GM21717 (cell line): ENCODE measurements around the gene ACOX3.
"Not testable (repeated sequence)": the region's sequence is repeated elsewhere in the genome, so short reads cannot be mapped to it uniquely, and the experiment has no call there.

Experiments
- ATAC-seq: cut with Tn5 transposase; IDR thresholded peaks from one replicate; pipeline ENCODE4 v1.9.1; 2021; ENCODE audit warnings: mild to moderate bottlenecking, moderate library complexity; ENCODE audit not compliant: unreplicated experiment

The ACOX3 gene

DNA sequence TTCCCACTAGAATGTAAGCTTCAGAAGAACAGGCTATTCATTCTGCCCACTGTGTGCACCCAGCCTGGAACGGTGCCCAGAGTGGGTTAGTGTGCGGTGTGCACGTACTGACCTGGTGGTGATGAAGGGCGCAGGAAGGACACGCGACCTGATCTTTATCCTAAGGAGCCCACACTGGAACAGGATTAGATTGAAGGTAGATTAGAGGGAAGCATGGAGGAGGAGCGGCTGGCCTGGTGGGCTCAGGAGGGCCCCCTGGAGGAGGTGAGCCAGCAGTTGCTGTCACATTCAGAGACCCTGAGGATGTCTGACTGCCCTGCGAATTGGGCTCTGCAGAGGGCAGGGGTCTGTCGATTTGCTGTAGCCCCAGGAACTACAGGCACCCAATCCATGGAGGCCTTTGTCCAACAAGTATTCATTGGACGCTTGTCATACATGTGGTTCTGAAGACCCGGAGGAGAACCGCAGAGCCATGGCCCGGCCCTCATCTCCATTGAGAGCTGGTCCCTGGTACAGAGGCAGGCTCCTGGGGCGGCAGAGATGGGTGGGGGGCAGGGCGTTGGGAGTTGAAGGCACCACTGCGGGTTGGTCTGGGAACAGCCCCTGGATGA lies 97.8 kb downstream of the ACOX3 start:
- ATAC-seq, result no peak

DNA sequence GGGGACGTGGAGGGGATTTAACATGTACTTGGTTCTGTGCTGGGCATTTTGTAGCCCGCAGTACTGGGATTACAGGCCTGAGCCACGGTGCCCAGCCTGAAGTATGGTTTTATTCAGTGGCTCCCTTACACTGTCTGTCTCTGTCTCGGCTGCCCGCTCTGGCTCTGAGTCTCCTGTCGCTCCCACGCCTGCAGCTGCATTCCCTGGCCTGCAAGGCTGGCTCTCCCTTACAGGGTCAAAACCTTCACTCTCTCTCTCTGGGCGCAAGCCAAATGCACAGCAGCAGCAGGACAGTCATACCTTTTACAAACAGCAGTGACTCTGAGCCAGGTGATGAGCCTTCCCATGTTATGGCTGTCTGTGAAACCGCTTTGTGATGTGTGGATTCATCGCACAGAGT lies 98.8 kb downstream of the ACOX3 start:
- ATAC-seq, result no peak

DNA sequence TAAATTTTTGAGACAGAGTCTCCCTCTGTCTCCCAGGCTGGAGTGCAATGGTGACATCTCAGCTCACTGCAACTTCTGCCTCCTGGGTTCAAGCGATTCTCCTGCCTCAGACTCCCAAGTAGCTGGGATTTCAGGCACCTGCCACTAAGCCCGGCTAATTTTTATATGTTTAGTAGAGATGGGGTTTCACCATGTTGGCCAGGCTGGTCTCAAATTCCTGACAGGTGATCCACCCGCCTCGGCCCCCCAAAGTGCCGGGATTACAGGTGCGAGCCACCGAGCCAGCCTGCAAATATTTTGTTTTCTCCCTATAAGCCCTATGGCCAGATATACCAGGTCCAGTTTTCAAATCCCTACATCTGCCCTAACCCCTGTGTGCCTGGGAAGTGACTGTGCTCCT lies 99.2 kb downstream of the ACOX3 start:
- ATAC-seq, result not testable (repeated sequence)

DNA sequence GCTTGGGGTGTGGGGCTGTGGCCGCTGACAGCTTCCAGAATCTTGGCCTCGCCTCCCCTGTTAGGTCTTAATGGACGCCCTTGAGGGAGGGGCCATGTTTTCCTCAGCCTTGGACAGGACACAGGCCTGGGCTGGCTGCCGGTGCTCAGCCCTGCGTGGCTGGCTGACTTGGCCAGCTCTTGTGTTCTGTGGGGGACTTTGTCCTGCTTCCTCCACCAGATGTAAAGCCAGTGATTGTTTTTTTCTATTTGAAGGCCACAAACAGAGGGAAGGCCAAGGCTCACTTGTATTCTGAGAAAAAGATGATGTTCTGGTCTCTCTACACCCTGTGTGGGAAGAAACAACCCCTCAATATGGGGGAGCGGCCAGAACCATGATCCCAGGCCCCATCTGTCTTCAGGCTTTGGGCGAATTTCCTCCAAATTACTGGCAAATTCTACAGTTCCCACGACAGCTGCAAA lies 99.7 kb downstream of the ACOX3 start:
- ATAC-seq, result no peak

DNA sequence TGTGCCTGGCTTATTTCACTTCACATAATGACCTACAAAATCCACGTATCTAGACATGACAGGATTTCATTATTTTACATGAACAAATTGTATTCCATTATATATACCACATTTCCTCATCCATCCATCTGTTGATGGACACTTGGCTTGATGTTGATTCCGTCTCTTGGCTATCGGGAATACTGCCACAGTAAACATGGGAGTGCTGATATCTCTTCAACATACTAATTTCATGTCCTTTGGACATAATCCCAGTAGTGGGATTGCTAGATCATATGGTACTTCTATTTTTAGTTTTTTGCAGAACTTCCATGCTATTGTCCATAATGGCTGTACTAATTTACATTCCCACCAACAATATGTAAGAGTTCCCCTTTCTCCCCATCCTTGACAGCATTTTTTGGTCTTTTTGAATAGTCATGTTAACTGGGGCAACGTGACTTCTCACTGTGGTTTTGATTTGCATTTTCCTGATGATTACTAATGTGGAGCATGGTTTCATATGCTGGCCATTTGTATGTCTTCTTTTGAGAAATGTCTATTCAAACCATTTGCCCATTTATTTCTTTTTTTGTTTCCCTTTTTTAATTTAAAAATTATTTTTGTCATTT lies 102.1 kb downstream of the ACOX3 start:
- ATAC-seq, result no peak

DNA sequence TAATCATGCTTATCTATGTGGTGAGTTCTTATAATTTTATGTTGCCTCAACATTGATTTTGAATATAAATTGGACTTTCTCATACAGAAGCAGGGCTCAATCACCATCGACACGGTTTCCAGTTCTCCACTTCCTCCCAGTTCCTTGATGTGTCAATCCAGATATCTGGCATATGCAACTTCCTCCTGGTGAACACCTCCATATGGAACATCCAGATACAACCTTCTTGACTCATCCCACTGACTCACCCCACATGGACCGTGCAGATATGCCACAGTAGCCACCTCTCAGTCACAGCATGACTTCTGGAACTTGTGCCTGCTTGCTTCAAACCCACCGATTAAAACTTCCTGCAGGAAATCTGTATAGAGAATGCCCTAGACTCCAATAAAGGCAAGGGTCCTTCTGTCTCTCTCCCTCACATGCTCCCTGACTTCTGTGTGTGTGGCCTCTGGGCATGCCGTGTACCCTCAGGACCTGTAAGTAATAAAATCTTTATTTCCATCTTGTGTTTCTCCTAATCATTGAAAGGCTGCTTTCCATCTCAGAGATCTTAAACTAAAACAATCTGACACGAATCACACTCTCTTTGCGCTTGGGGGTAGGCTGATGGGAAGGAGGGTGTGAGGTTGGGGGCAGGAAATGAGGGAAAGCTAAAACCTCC lies 104.0 kb downstream of the ACOX3 start:
- no peak for ATAC-seq

DNA sequence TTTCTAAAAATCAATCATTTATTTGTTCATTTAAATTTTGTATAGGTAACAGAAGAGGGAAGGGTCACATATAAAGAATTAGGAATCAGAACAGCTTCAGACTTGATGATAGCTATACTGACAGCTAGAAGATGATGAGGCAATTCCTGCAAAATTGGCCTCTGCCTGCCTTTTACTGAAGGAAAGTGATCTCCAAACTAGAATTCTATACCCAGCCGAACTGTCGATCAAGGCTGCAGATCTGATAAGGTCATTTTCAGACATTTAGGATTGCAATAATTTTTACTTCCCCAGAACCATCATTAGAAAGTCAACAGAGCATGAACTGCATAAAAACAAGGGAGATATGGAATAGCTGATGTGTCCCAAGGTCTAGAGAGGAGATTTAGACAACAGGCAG lies 104.7 kb downstream of the ACOX3 start:
- ATAC-seq, result no peak

DNA sequence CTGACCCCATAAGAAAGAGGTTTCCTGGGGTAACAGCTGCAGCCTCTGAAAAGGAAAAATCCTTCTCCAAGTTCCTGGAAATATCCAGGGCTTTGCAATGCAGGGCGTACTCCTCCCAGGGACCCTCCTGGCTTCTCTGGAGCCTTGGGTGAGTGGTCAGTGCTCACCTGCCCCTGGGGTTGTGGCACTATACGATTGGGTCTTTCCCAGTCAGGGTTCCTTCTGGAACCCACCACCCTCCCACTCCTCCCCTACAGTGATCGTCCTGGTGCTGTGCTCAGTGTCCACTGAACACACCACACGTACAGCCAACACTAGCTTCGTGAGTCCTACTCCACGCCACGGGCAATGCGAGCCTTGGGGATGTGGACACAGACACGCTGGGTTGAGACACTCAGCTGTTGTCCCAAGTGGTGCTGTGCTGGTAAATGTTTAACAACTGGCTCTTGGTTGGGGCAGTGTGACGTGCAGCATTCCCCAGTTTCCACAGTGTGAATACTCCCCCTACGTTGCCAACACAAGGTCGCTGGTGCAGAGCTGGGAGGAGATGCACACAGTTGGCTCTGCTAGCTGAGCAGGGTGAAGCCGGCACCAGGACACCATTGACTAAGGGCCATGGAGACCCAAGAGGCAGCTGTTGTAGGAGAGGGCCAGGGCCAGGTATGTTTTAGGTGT lies 105.6 kb downstream of the ACOX3 start:
- no peak for ATAC-seq

DNA sequence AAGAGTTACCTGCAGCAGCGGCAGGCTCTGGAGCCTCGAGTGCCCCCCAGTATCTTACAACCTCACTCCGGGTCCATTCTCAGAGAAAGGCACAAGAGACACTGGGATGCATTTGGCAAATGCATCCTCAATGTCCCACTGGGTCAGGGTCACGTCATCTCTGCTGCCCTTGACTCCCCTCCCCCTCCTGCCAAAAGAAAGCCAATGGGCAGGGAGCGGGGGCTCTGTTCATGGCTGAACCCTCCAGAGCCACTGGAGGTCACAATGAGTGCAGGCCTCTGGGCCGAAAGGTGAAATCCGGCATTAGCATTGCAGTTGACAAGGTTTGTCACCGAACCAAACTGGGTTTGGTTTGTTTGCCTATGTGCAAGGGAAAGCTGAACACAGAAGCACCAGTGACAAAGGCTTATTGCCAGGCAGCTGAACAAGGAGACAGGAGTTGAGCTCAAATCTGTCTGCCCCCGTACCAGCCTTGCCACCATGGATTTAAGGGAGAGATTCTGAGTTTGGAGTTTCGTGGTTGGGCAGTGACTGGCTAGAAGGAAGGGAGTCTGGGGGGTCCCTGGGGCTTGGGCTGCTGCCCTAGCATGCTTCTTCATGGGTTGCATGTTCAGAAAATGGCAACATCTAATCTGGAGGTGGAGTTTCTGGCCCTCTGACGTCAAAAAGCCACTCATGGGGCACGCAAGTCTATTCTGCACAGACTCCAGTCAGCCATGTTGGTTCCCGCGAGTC lies 106.6 kb downstream of the ACOX3 start:
- no peak for ATAC-seq

DNA sequence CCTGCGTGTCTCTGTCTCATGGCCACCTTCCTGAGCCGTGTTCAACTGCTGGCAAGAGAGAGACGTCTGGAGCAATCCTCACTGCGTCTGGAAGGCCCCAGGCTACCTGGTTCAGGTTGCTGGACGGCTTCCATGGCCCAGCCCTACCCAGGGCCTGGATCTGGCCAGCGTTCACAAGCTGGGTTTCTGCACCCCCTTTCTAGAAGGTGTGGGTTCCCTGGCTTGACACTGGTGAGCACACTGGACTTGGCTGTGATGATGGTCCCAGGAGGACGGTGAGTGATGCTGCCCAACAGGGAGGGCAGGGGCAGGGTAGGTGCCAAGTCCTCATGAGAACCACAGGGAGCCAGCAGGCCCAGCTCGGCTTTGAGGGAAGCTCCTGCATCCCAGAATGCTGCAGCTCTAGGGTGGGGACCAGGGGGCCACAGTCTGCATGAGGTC lies 107.6 kb downstream of the ACOX3 start:
- ATAC-seq, result no peak

DNA sequence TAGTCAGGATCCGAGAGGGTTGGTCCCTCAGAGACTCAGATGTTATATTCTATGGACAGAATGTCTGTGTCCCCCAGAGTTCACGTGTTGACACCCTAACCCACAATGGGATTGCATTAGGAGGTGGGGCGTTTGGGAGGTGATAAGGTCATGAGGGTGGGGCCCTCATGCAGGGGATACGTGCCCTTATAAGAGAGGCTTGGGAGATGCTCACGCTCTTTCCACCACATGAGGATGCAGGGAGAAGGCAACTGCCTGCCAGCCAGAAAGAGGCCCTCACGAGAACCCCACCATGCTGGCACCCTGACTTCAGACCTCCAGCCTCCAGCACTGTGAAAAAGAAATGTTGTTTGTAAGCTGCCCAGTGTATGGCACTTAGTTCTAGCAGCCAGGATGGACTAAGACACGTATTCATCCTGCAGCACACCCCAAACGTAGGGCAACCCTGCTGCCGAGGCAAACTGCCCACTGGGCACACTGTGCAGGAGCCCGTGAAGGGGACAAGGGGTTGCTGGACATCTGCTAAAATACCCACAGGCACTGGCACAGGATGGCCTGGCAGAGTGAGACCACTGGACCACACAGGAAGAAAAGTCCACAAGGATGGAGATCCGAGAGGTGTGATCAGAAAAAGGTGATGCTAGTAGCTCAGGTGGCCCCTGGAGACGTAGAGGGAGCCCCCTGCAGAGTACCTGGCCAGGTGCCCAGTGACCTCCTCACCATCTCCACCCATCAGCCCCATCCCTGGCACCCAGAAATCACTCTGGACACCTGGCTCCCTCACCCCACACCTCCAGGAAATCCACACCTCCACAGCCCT lies 108.3 kb downstream of the ACOX3 start:
- no peak for ATAC-seq

DNA sequence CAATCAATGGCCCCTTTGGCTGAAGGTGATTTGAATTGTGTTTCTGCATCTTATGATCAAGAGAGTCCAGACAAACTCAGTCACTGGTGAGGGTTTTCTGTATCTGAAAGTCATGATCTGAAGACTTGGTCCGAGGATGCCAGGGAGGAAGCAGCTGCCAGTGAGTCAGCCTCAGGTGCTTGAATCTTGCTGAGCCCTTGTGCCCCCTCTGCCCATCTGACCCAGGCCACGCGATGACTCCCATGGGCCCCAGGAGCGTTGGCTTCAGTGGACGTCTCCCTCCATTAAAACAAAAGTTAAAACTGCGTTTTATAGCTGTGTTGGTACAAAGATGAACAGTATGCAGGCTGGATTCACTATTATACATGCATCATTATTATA lies 109.0 kb downstream of the ACOX3 start:
- no peak for ATAC-seq

DNA sequence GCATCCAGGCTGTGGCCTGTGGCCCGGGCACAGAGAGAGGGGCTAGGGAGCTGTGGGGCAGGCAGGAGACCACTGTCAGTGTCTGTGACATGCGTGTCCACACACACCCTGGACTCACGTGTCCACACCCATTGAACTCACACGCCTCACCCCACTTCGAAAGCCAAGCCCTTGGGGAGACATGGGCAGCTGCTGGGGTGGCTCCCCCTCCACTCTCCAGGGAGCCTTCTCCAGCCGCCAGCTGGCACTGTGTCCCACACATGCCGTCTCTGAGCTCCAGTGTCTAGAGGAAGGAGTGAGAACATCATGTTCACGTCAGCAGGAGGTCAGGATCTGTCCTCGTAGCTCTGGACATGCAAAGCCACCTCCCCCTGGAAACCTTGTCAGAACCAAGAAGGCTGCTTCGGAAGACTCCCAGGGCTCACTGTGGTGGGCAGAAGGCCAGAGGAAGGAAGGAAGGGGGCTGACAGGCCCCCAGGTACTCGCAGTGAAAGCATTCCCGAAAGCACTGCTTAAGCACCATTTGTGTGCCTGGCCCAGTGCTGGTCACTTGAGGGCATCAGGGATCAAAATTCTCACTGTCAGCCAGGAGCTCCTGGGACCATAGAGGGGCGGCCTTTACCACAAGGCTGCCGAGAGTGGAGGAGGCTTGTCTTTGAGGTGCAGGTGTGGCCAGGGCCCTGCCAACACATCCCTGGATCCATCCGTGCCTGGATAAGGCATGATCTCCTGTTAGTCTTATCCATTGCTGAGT lies 109.5 kb downstream of the ACOX3 start:
- ATAC-seq, result no peak

DNA sequence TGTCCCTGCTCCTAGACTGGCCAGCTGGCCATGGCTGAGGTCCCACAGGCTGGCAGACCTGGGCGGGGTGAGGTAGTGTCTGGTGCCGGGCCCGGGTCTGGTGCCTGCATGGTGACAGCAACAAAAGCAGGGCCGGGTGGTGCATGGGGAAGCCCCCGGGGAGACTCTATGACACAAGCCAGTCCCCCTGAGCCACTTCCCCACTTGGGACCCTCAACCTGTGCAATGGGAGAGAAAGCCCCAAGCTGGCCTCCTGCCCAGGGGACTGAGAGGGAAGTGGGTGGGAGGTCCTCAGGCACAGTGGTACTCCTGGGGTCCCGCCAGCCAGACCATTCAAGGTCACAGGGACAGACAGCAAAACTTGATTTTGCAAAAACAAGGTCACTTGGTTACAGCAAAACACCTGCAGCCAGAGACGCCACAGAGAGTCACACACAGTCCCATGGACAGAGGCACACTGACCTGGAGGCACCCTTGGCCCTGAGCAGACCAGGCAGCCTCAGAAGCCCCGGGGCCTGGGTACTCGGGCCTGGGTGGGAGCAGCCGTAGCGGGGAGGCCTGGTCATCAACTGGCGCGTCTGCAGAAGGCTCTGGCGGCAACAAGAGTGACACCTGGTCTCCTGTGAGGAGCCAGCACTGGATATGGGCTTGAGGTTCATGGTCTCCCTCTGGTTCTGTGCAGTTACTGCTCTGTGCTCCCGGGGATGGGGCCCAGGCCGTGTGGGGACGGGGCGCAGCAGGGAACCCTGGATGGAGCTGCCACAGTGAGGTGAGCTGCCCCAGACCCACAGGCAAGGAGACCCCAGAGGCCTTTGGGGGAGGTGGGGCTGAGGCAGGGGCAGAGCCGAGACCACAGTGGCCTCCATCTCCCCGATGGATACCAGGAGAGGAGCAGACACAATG lies 110.4 kb downstream of the ACOX3 start:
- no peak for ATAC-seq

DNA sequence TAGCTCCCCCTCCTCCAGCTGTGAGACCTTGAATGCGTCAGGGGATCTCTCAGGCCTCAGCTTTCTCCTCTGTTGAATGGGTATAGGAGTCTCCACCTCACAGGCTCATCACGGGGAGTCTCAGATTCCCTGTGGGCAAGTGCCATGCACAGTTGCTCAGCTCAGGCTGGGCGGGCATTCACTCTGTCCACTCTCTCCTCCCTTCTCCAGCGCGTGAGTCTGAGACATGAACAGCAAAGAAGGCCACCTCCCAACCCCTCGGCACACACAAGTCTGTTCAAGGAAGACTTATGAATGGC lies 111.0 kb downstream of the ACOX3 start:
- ATAC-seq, result no peak

DNA sequence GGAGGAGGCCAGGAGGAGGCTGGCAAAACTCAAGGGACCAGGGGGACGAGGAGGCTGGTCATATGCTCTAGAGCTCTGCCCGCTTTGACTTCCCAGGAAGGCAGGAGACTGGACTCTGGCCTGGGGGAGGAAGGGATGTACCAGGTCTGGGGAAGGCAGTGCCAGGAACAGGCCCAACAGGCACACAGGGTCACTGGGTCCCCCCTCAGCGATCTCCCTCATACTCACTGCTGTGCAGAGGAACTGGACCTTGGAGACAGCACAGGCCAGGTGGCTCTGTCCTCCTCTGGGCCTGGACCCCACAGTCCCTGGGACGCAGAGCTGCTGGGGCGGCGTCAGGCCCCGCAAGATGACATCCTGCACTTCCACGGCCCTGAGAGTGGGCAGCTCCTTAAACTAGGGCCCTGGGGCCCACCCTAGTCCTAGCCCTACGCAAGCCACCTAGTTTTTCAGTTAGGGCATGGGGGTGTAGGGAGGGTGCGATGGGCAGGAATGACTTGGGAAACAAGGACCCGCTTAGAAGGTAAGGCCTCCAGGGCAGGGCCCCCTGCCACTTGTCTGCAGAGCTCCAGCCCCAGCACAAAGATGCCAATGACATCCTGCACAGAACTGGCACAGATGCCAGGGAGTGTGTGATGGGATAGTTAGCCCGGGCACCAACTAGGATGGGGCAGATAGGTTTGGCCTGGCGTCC lies 111.5 kb downstream of the ACOX3 start:
- ATAC-seq, result no peak

DNA sequence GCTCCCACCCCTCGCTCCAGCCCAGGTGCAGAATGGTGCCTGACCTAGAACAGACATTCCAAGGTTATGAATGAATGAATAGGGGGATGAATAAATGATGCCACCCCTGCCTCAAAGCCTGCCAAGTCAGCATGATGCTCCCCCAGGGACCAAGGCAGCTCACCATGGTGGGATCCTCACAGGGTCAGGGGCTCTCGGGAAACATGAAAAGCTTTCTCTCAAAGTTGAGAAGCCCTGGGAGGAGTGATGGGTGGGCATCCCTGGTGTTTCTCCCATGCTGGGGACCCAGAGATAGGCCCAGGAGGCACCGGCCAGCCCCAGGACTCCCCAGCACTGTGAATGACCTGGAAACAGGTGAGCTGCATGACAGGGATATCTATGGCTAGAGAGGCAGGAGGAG lies 112.1 kb downstream of the ACOX3 start:
- ATAC-seq, result no peak

DNA sequence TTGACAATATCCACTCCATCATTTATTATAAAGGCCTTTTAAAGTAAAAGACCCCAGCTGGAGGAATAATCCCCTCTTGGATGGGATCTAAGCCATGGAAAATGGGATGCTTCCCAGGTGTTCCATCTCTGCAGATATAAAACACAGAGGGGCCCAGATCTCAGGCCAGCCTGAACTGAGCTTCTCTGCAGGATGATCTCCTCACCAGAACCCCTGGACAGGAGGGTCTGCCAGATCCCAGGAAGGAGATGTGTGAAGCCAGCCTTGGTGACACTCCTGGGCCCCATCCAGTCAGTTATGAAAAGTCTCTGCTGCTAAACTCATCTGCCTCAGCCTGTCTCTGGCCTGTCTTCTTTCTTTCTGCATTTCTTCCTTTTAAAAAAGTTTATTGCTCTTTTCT lies 114.3 kb downstream of the ACOX3 start:
- ATAC-seq, result no peak
